22Rv1 (cell line): ENCODE measurements around the gene DIPK2B.

Experiments
- CTCF ChIP-seq: fragments of 450-650 bp; IDR thresholded peaks from 2 replicates; pipeline ENCODE4 v1.5.1; 2017; ENCODE audit warnings: mild to moderate bottlenecking
- ZFX ChIP-seq: fragments of 450-650 bp; IDR thresholded peaks from 2 replicates; pipeline ENCODE4 v1.6.1; 2017; ENCODE audit warnings: antibody characterized with exemption, borderline replicate concordance

DNA sequence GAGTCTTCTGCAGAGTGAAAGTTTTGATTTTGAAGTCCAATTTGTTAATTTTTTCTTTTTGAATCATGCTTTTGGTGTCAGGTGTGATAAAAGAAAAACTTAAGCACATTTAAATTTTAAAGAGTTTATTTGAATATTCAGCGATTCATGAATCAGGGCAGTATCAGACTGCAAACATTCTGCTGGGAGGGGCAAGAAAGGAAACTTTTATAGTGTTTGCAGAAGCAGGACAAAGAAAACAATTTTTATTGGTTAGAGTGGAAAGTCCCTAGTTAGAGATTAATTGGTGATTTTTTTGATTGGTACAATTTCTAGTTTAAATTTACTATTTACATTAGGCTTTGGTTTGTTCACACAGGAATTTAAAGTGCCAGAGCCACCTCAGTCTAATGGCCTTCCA, 1.5 kb upstream of the DIPK2B start:
- TF ChIP-seq ZFX (no peak), CTCF (no peak)
